Mesenchymal stem cell (in vitro differentiated cells and primary cell): ENCODE measurements around the gene ENTHD1.

ENCODE experiments used
- DNase-seq: peaks from one replicate; pipeline ENCODE4 v3.0.0-alpha.2; 2013
- H2AFZ ChIP-seq: one replicate; pipeline ENCODE4 v1.6.1; 2013; ENCODE audit warnings: low read depth, mild to moderate bottlenecking, control low read depth, inconsistent platforms, low read length, moderate library complexity
- H2AK5ac ChIP-seq: 2 replicates; pipeline ENCODE4 v1.6.1; 2013; ENCODE audit warnings: low read length, moderate library complexity, mild to moderate bottlenecking, inconsistent platforms; ENCODE audit not compliant: severe bottlenecking
- H2BK120ac ChIP-seq: one replicate; pipeline ENCODE4 v1.6.1; 2013; ENCODE audit warnings: low read depth, mild to moderate bottlenecking, inconsistent platforms, low read length, moderate library complexity
- H2BK12ac ChIP-seq, 2 experiments: one replicate each; pipeline ENCODE4 v1.6.1; 2013; ENCODE audit warnings: inconsistent platforms in 2 of 2, low read length in 2 of 2, mild to moderate bottlenecking in 2 of 2, moderate library complexity in 2 of 2, control low read depth in 1 of 2
- H2BK15ac ChIP-seq: one replicate; pipeline ENCODE4 v1.6.1; 2013; ENCODE audit warnings: mild to moderate bottlenecking, low read depth, inconsistent platforms; ENCODE audit not compliant: poor library complexity, severe bottlenecking
- H2BK5ac ChIP-seq: 2 replicates; pipeline ENCODE4 v1.6.1; 2013; ENCODE audit warnings: low read depth, mild to moderate bottlenecking, low read length, control low read depth, inconsistent platforms; ENCODE audit not compliant: poor library complexity, severe bottlenecking
- H3K14ac ChIP-seq, 2 experiments: one replicate each; pipeline ENCODE4 v1.6.1; 2013; ENCODE audit warnings: inconsistent platforms in 2 of 2, low read length in 2 of 2, control low read depth in 1 of 2, mild to moderate bottlenecking in 1 of 2, moderate library complexity in 1 of 2
- H3K18ac ChIP-seq, 2 experiments: one replicate each; pipeline ENCODE4 v1.6.1; 2013; ENCODE audit warnings: inconsistent platforms in 2 of 2, low read length in 2 of 2, control low read depth in 1 of 2, low read depth in 1 of 2, mild to moderate bottlenecking in 1 of 2
- H3K23ac ChIP-seq, 2 experiments: one replicate each; pipeline ENCODE4 v1.6.1; 2013; ENCODE audit warnings: inconsistent platforms in 2 of 2, low read length in 2 of 2, mild to moderate bottlenecking in 2 of 2, moderate library complexity in 2 of 2, control low read depth in 1 of 2
- H3K27ac ChIP-seq: 2 replicates; pipeline ENCODE4 v1.5.1; 2013; ENCODE audit warnings: mild to moderate bottlenecking, moderate library complexity, low read length, control low read depth, inconsistent platforms; ENCODE audit not compliant: poor library complexity, severe bottlenecking
- H3K27me3 ChIP-seq, 2 experiments: 2 replicates each; pipeline versions ENCODE4 v1.6.1 to v1.7.0; 2013; ENCODE audit warnings: low read length in 2 of 2, mild to moderate bottlenecking in 2 of 2, moderate library complexity in 2 of 2, control low read depth in 1 of 2, inconsistent platforms in 1 of 2; ENCODE audit not compliant: control insufficient read depth in 1 of 2, insufficient read depth in 1 of 2
- H3K36me3 ChIP-seq, 2 experiments: 2 replicates each; pipeline versions ENCODE4 v1.6.1 to v1.7.0; 2013; ENCODE audit warnings: low read length in 2 of 2, control low read depth in 1 of 2, inconsistent platforms in 1 of 2, low read depth in 1 of 2, mild to moderate bottlenecking in 1 of 2; ENCODE audit not compliant: insufficient read depth in 2 of 2, control insufficient read depth in 1 of 2
- H3K4ac ChIP-seq, 2 experiments: one replicate each; pipeline ENCODE4 v1.6.1; 2013; ENCODE audit warnings: inconsistent platforms in 2 of 2, low read length in 2 of 2, mild to moderate bottlenecking in 2 of 2, moderate library complexity in 2 of 2, control low read depth in 1 of 2, low read depth in 1 of 2
- H3K4me1 ChIP-seq: 2 replicates; pipeline ENCODE4 v1.6.1; 2013; ENCODE audit warnings: low read depth, low read length, control low read depth; ENCODE audit not compliant: control insufficient read depth, insufficient read depth
- H3K4me2 ChIP-seq: 2 replicates; pipeline ENCODE4 v1.6.1; 2013; ENCODE audit warnings: low read length, mild to moderate bottlenecking, inconsistent platforms; ENCODE audit not compliant: poor library complexity, severe bottlenecking
- H3K4me3 ChIP-seq, 2 experiments: 2 replicates each; pipeline versions ENCODE4 v1.5.1 to v1.7.0; 2013; ENCODE audit warnings: low read length in 2 of 2, mild to moderate bottlenecking in 2 of 2, control low read depth in 1 of 2, low read depth in 1 of 2; ENCODE audit not compliant: insufficient read depth in 1 of 2
- H3K79me1 ChIP-seq: replicated peaks from 2 replicates; pipeline ENCODE4 v1.6.1; 2013; ENCODE audit warnings: mild to moderate bottlenecking, control low read depth, low read length, inconsistent platforms; ENCODE audit not compliant: poor library complexity, severe bottlenecking
- H3K9ac ChIP-seq: 2 replicates; pipeline ENCODE4 v1.7.0; 2013; ENCODE audit warnings: mild to moderate bottlenecking, low read length, moderate library complexity
- H3K9me3 ChIP-seq: 2 replicates; pipeline ENCODE4 v1.7.0; 2013; ENCODE audit warnings: mild to moderate bottlenecking, low read length; ENCODE audit not compliant: control insufficient read depth
- H4K8ac ChIP-seq: one replicate; pipeline ENCODE4 v1.6.1; 2013; ENCODE audit warnings: inconsistent platforms, mild to moderate bottlenecking, low read length, moderate library complexity
- H4K91ac ChIP-seq: one replicate; pipeline ENCODE4 v1.6.1; 2013; ENCODE audit warnings: mild to moderate bottlenecking, low read length, inconsistent platforms
- WGBS: methylation state at CpG from one replicate; pipeline ENCODE4 v1.1.7; 2013; ENCODE audit warnings: mixed read lengths; 5-methylcytosine and 5-hydroxymethylcytosine counted together

Gene ENTHD1

DNA sequence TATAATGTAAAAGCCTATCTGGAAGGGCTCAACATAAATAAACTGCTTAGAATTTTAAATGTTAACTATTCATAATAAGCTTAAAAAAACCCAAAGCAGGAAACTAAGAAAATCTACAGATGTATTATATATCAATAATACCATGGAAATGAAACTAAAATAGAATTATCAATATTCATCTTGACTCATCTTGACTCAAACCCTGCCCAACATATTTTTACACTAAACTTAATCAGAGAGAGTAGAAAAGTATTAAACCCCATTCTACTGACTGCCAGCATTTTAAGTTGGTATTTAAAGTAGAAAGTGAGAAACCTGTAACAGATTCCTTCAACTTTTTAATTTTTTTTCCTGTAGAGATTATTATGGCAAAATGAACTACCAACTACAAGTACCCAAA is 149.2 kb downstream of the ENTHD1 start:
- Histone ChIP-seq H2BK12ac (no peak overlapping the region), H3K14ac (no peak overlapping the region), H4K91ac (no peak overlapping the region), H3K27ac (no peak overlapping the region), H3K4me2 (no peak overlapping the region), H4K8ac (no peak overlapping the region), H3K79me1 (no peaks in the 10 kb centered on the region), H3K36me3 (no peaks in the 10 kb centered on the region), H2BK120ac (no peak overlapping the region), H3K9ac (no peak overlapping the region), H3K9me3 (peaks cover 8% of the 10 kb centered on the region), H3K18ac (no peak overlapping the region), H3K4me3 (no peak overlapping the region), H3K4ac (no peak overlapping the region), H2BK15ac (no peak overlapping the region), H2BK5ac (no peak overlapping the region), H2AK5ac (no peak overlapping the region), H3K27me3 (peaks cover 26 to 34% of the 10 kb centered on the region in 2 experiments), H2AFZ (no peak overlapping the region), H3K23ac (no peak overlapping the region), H3K4me1 (no peaks in the 10 kb centered on the region)
- DNase-seq, result no peak

DNA sequence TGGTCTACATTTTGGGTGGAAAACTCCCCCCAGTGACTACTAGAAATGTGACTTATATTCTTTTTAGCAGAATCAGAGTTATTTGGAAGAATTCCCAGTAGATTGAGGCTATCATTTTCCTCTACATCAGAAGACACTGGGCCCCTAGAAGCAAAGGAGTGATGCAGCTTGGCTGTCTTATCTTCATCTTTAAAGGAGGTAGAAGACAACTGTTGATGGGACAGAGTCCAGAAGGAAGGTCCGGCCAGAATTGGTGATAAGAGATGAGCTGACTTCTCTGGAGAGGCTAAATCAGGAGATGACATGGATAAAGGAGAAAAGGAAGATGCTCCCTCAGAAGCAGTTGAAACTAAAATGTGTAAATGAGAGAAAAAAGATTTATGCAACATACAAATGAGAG is 149.6 kb downstream of the ENTHD1 start:
- Histone ChIP-seq H3K4me2 (no peak overlapping the region), H3K9ac (no peak overlapping the region), H2BK15ac (no peak overlapping the region), H2AK5ac (no peak overlapping the region), H3K27me3 (peaks cover 27 to 34% of the 10 kb centered on the region in 2 experiments), H4K91ac (no peak overlapping the region), H4K8ac (no peak overlapping the region), H3K36me3 (no peaks in the 10 kb centered on the region), H3K4me1 (no peaks in the 10 kb centered on the region), H2BK12ac (no peak overlapping the region), H2AFZ (no peak overlapping the region), H3K27ac (no peak overlapping the region), H2BK5ac (no peak overlapping the region), H3K4me3 (no peak overlapping the region), H3K14ac (no peak overlapping the region), H3K9me3 (peaks cover 8% of the 10 kb centered on the region), H3K18ac (no peak overlapping the region), H2BK120ac (no peak overlapping the region), H3K4ac (no peak overlapping the region), H3K79me1 (no peaks in the 10 kb centered on the region), H3K23ac (no peak overlapping the region)
- WGBS, result 33% methylated on average over 1 of the region's 1 CpG
- DNase-seq, result no peak

DNA sequence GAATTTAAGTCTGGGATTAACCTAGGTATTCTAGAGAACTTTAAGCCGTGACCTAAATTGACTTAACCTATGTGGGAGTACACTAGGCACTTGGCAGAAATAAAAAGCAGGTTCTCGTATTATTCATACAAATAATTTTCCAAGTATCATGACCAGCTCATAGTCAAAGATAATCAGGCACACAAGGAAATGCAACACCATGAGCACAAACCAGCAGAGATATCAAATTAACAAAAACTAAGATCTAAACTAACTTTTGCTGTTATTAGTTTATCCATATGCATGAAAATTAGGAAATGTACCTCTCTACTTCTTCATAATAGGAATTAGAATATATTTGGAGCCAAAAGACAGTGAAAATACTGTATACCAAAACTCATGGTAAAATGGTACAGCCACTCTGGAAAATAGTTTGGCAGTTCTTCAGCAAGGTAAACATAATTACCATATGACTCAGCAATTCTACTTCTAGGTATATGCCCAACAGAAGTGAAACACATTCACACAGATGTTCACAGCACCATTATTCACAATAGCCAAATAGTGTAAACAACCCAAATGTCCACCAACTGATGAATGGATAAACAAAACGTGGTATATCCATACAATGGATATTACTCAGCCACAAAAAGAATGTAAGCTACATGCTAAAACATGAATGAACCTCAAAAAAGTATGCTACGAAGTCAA is 154.1 kb downstream of the ENTHD1 start:
- Histone ChIP-seq H3K27me3 (peaks cover 28 to 44% of the 10 kb centered on the region in 2 experiments), H3K18ac (no peak overlapping the region), H2AK5ac (no peak overlapping the region), H2BK12ac (no peak overlapping the region), H3K14ac (no peak overlapping the region), H3K79me1 (no peaks in the 10 kb centered on the region), H2BK120ac (no peak overlapping the region), H2BK15ac (no peak overlapping the region), H3K27ac (no peak overlapping the region), H3K4me1 (no peaks in the 10 kb centered on the region), H3K9ac (no peak overlapping the region), H4K91ac (no peak overlapping the region), H2AFZ (no peak overlapping the region), H4K8ac (no peak overlapping the region), H3K4ac (no peak overlapping the region), H3K23ac (no peak overlapping the region), H3K4me3 (no peak overlapping the region), H3K36me3 (no peaks in the 10 kb centered on the region), H3K9me3 (peaks cover 8% of the 10 kb centered on the region), H3K4me2 (no peak overlapping the region), H2BK5ac (no peak overlapping the region)
- WGBS, result 63% methylated on average over 3 of the region's 4 CpGs
- no peak for DNase-seq

DNA sequence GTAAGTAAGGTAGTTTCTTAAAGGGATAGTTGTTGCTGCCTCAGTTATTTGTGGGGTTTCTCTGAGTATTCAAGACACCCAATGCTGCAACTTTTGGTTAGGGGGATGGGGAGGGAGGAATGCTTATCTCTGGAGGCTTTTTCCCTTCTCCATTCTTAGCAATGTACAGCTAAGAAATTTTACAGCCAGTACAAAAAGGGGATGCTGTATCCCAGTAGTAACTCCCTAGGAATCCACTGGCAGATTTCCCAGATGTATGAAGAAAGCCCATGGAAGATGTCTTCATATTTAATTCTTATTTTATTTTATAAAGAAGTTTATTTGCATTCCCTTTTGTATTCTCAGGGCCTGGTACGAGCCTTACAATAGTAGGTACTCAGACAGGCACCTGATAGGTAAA is 154.8 kb downstream of the ENTHD1 start:
- Histone ChIP-seq H3K14ac (no peak overlapping the region), H2BK5ac (no peak overlapping the region), H2BK15ac (no peak overlapping the region), H3K79me1 (no peaks in the 10 kb centered on the region), H3K4me1 (no peaks in the 10 kb centered on the region), H4K91ac (no peak overlapping the region), H2BK120ac (no peak overlapping the region), H3K27me3 (peaks cover 25 to 41% of the 10 kb centered on the region in 2 experiments), H2BK12ac (no peak overlapping the region), H3K4me3 (no peak overlapping the region), H3K4me2 (no peak overlapping the region), H3K4ac (no peak overlapping the region), H3K36me3 (no peaks in the 10 kb centered on the region), H2AK5ac (no peak overlapping the region), H3K27ac (no peak overlapping the region), H3K18ac (no peak overlapping the region), H3K9ac (no peak overlapping the region), H3K23ac (no peak overlapping the region), H4K8ac (no peak overlapping the region), H3K9me3 (peaks cover 8% of the 10 kb centered on the region), H2AFZ (no peak overlapping the region)
- DNase-seq, result peak; percentile 31
- WGBS, result 93% methylated on average over 1 of the region's 1 CpG
